ENCODE results near the gene SLC7A5.

Gene SLC7A5

GRCh38 chr16:87845213-87845612 lies 24.1 kb downstream of the SLC7A5 start:
- no peak for DNase-seq

GRCh38 chr16:87844809-87845208 lies 24.5 kb downstream of the SLC7A5 start:
- no peak for DNase-seq

- no peak for DNase-seq
Observed at GRCh38 chr16:87844120-87844733, 25.1 kb downstream of the SLC7A5 start.

GRCh38 chr16:87843678-87844105 lies 25.6 kb downstream of the SLC7A5 start:
- DNase-seq, result no peak

- DNase-seq, result no peak
Observed at GRCh38 chr16:87842209-87842869, 27.0 kb downstream of the SLC7A5 start.

- no peak for DNase-seq
Observed at GRCh38 chr16:87841340-87842208, 27.7 kb downstream of the SLC7A5 start.

- DNase-seq, result no peak
Observed at GRCh38 chr16:87840271-87840978, 28.9 kb downstream of the SLC7A5 start.

GRCh38 chr16:87839542-87840270 lies 29.6 kb downstream of the SLC7A5 start:
- no peak for DNase-seq

- DNase-seq, result no peak
Observed at GRCh38 chr16:87838643-87839541, 30.4 kb downstream of the SLC7A5 start.

GRCh38 chr16:87837627-87838289 lies 31.5 kb downstream of the SLC7A5 start:
- DNase-seq, result no peak

GRCh38 chr16:87836844-87837581 lies 32.3 kb downstream of the SLC7A5 start:
- DNase-seq, result no peak

GRCh38 chr16:87836346-87836843 lies 32.9 kb downstream of the SLC7A5 start:
- no peak for DNase-seq

- no peak for DNase-seq
Observed at GRCh38 chr16:87835882-87836331, 33.4 kb downstream of the SLC7A5 start.

GRCh38 chr16:87834668-87835473 lies 34.4 kb downstream of the SLC7A5 start:
- no peak for DNase-seq

GRCh38 chr16:87834005-87834667 lies 35.2 kb downstream of the SLC7A5 start:
- no peak for DNase-seq

GRCh38 chr16:87833548-87833947 lies 35.8 kb downstream of the SLC7A5 start:
- no peak for DNase-seq

- no peak for DNase-seq
Observed at GRCh38 chr16:87832741-87833502, 36.4 kb downstream of the SLC7A5 start.
